Lower leg skin (tissue), 3 donors: Measurements from ENCODE around the gene BMP15.

Source experiments
- CTCF ChIP-seq, 3 donors: fragments of 450-650 bp; IDR thresholded peaks; one replicate each; pipeline ENCODE4 v1.5.1; 2016; ENCODE audit warnings: antibody characterized with exemption in 3 of 3, mild to moderate bottlenecking in 3 of 3, moderate library complexity in 2 of 3
- POLR2A ChIP-seq, 2 donors: fragments of 450-650 bp; IDR thresholded peaks; one replicate each; pipeline ENCODE4 v1.6.1; 2016 to 2017; ENCODE audit warnings: antibody characterized with exemption in 2 of 2, mild to moderate bottlenecking in 1 of 2, moderate library complexity in 1 of 2

DNA sequence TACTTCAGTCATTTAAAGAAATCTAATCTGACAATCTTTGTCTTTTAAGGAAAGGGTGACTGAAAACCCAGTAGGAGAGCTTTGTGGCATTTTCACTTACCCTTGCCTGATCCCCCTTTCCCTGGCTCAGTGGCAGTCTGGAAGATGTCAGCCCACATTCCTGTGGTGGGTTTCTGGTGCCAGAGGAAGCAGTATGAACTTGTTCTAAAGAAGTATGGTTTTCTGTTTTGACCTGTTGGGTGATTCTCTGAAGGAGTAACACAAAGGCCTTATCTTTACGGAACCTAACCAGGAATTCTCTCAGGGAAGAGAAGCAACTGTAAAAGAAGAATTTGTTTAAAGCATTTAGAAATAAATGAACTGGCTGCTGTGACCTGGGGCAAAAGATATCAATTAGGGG lies 41.9 kb downstream of the BMP15 start:
- no peak for TF ChIP-seq CTCF (IDR thresholded peaks at IDR 0.05)
- no peak for TF ChIP-seq POLR2A (IDR thresholded peaks at IDR 0.05)
